Breast epithelium (tissue), 3 donors: ENCODE results near the gene CBY2.

Source experiments
- CTCF ChIP-seq, 3 donors: fragments of 450-650 bp; IDR thresholded peaks; one replicate each; pipeline ENCODE4 v1.5.1; 2016 to 2017; ENCODE audit warnings: antibody characterized with exemption in 3 of 3, mild to moderate bottlenecking in 3 of 3, moderate library complexity in 3 of 3
- POLR2A ChIP-seq: fragments of 450-650 bp; IDR thresholded peaks from one replicate; pipeline ENCODE4 v1.6.1; 2016; ENCODE audit warnings: antibody characterized with exemption, mild to moderate bottlenecking, moderate library complexity
- POLR2AphosphoS5 ChIP-seq, 3 donors: sonication (generic); formaldehyde crosslinking; IDR thresholded peaks; one replicate each; pipeline ENCODE4 v1.6.1; 2017; ENCODE audit warnings: antibody characterized with exemption in 3 of 3

- TF ChIP-seq POLR2A (no peak), POLR2AphosphoS5 (IDR thresholded peaks at IDR 0.05) (no peak), CTCF (IDR thresholded peaks at IDR 0.05) (no peak)
These were observed 30.8 kb downstream of the CBY2 start for GRCh38 chr13:45732916-45733315.
